HS-27A (cell line): ENCODE measurements around the gene TST.
"Not testable (repeated sequence)": the region's sequence is repeated elsewhere in the genome, so short reads cannot be mapped to it uniquely, and the experiment has no call there.

ENCODE experiments used
- DNase-seq: peaks from one replicate; pipeline ENCODE4 v3.0.0-alpha.2; 2012; ENCODE audit warnings: low read depth, missing footprints

TST gene

GRCh38 chr22:37014415-37014806 lies 4.8 kb downstream of the TST start:
- DNase-seq = no peak

- DNase-seq = no peak
Observed at GRCh38 chr22:37012956-37013355, 6.3 kb downstream of the TST start.

- DNase-seq = no peak
Observed at GRCh38 chr22:37012262-37012904, 6.9 kb downstream of the TST start.

- DNase-seq = no peak
Observed at GRCh38 chr22:37011472-37011871, 7.8 kb downstream of the TST start.

GRCh38 chr22:37010976-37011375 lies 8.3 kb downstream of the TST start:
- no peak for DNase-seq

- no peak for DNase-seq
Observed at GRCh38 chr22:37010174-37010573, 9.1 kb downstream of the TST start.

GRCh38 chr22:37009490-37009889 lies 9.8 kb downstream of the TST start:
- no peak for DNase-seq

GRCh38 chr22:37008365-37008764 lies 10.9 kb downstream of the TST start:
- DNase-seq = no peak

GRCh38 chr22:37007651-37008050 lies 11.6 kb downstream of the TST start:
- no peak for DNase-seq

- no peak for DNase-seq
Observed at GRCh38 chr22:37002633-37003032, 16.6 kb downstream of the TST start.

- DNase-seq = no peak
Observed at GRCh38 chr22:37001826-37002225, 17.4 kb downstream of the TST start.

GRCh38 chr22:37000676-37001534 lies 18.3 kb downstream of the TST start:
- DNase-seq = no peak

- no peak for DNase-seq
Observed at GRCh38 chr22:36999463-36999862, 19.8 kb downstream of the TST start.

GRCh38 chr22:36998620-36999351 lies 20.5 kb downstream of the TST start:
- no peak for DNase-seq

- no peak for DNase-seq
Observed at GRCh38 chr22:36997746-36998145, 21.5 kb downstream of the TST start.

GRCh38 chr22:36991206-36991605 lies 28.0 kb downstream of the TST start:
- no peak for DNase-seq

GRCh38 chr22:36990457-36990856 lies 28.8 kb downstream of the TST start:
- no peak for DNase-seq

GRCh38 chr22:36989012-36989411 lies 30.2 kb downstream of the TST start:
- DNase-seq = not testable (repeated sequence)

GRCh38 chr22:36988075-36988832 lies 31.0 kb downstream of the TST start:
- DNase-seq = no peak

- no peak for DNase-seq
Observed at GRCh38 chr22:36986242-36986821, 32.9 kb downstream of the TST start.

- DNase-seq = no peak
Observed at GRCh38 chr22:36985211-36985889, 33.9 kb downstream of the TST start.
